Ovary (tissue), 9 donors: ENCODE data around the gene CCDC51. TPM values are rescaled to one million over a fixed set of nuclear protein-coding genes. Genes with fewer than 3 reads are reported as not detected.

Experiments
- DNase-seq, 5 donors: peaks; one replicate each; pipeline ENCODE4 v3.0.0-alpha.2; 2019 to 2020
- H3K27ac ChIP-seq, 2 donors: fragments of 200-600 bp; one replicate each; pipeline versions ENCODE4 v1.5.1 to v1.8.0; 2019 to 2022
- H3K27me3 ChIP-seq: fragments of 200-600 bp; one replicate; pipeline ENCODE4 v1.8.0; 2022
- H3K36me3 ChIP-seq: fragments of 200-600 bp; sonication (generic); one replicate; pipeline ENCODE4 v1.5.1; 2019
- H3K4me1 ChIP-seq: one replicate; pipeline ENCODE4 v1.8.1; 2013; ENCODE audit warnings: mild to moderate bottlenecking, moderate library complexity; ENCODE audit not compliant: insufficient read depth
- H3K4me3 ChIP-seq: fragments of 200-600 bp; sonication (generic); one replicate; pipeline ENCODE4 v1.5.1; 2017
- H3K9me3 ChIP-seq, 2 donors: fragments of 200-600 bp in 1 of 2; sonication (generic) in 1 of 2; one replicate each; pipeline versions ENCODE4 v1.5.1 to v1.8.1; 2013 to 2019; ENCODE audit warnings: mild to moderate bottlenecking in 1 of 2, moderate library complexity in 1 of 2
- CTCF ChIP-seq, 3 donors: fragments of 450-650 bp in 2 of 3; fragments of 200-600 bp in 1 of 3; IDR thresholded peaks; one replicate each; pipeline versions ENCODE4 v1.5.1 to v1.8.0; 2016 to 2022; ENCODE audit warnings: antibody characterized with exemption in 3 of 3, mild to moderate bottlenecking in 1 of 3
- EP300 ChIP-seq: sonication (generic); formaldehyde crosslinking; IDR thresholded peaks from one replicate; pipeline ENCODE4 v1.6.1; 2017; ENCODE audit warnings: antibody characterized with exemption
- POLR2A ChIP-seq: fragments of 450-650 bp; IDR thresholded peaks from one replicate; pipeline ENCODE4 v1.6.1; 2017; ENCODE audit warnings: antibody characterized with exemption, mild to moderate bottlenecking, moderate library complexity
- WGBS, 3 donors: extraction: QIAGEN DNeasy Blood & Tissue Kit in 1 of 3; methylation state at CpG; one replicate each; pipeline versions ENCODE4 v1.1.5 to v1.1.7; 2013 to 2017; 5-methylcytosine and 5-hydroxymethylcytosine counted together
- intact Hi-C, 4 donors: fragments of 100-400 bp; cut with DNase I; formaldehyde crosslinking; loops; one replicate each; pipeline versions ENCODE4 v1.11.0 to v1.15.1; 2022 to 2023
- polyA plus RNA-seq, 2 donors: library from polyadenylated mRNA; stranded (reverse); fragments of 200-250 nt in 1 of 2; fragments of 350-450 nt in 1 of 2; fragmentation: Illumina TruSeq in 1 of 2; extraction: RNeasy Lipid Tissue Mini Kit (QIAGEN cat#74804) in 1 of 2; gene quantifications; one replicate each; pipeline ENCODE4 v1.2.3, GENCODE V29; 2013 to 2014
- total RNA-seq, 7 donors: library from RNA; depleted of rRNA in 2 of 7; stranded (reverse); fragments of >200 nt in 2 of 7; fragmentation: NEBNext Ultra II Directional in 3 of 7; extraction: Animal tissue kit (Norgen Biotek cat#: 25700) in 3 of 7; gene quantifications; one replicate each; pipeline versions ENCODE4 v1.1.0 to v1.2.4, GENCODE V29; 2016 to 2023
- donor health status: DM: no; HTN: no; CAD: no; lungs with moderate emphysema.
- donor health status: DM: no; HTN: no; CAD: no.
- donor health status: Bipolar disorder and iron deficiency.
- donor health status: DM: yes; HTN: yes; CAD: no.
- donor health status: DM: no; HTN: no; CAD: no.
- donor health status: DM: yes; HTN: yes; CAD: no.

Gene CCDC51
- total and polyA plus RNA-seq, 9 donors = 6.3 to 9.9 (median 7.7) TPM

- intact Hi-C loops = loop anchor here (2.0 to 10.0 kb wide), 6 partner anchors 34 to 242 kb away; no protein-coding TSS in a partner anchor
- peak in 3 of 5 donors; percentile 26 to 38 (median 27) for DNase-seq
- TF ChIP-seq POLR2A (no peak), CTCF (IDR thresholded peaks at IDR 0.05) (no peak), EP300 (no peak)
- Histone ChIP-seq H3K27me3 (no peaks in the 10 kb centered on the region), H3K9me3 (no peaks in the 10 kb centered on the region), H3K36me3 (no peaks in the 10 kb centered on the region), H3K27ac (no peak overlapping the region), H3K4me3 (no peak overlapping the region), H3K4me1 (peaks cover 14% of the 10 kb centered on the region)
- WGBS, 3 donors = 0 to 23% (median 0%) methylated on average over 1 of the region's 1 CpG
These were observed 3.5 kb downstream of the CCDC51 start for GRCh38 chr3:48436477-48436787.

GRCh38 chr3:48435774-48436476, 4.0 kb downstream of the CCDC51 start:
- peak; percentile 83 to 91 (median 87) for DNase-seq
- no peaks in the 10 kb centered on the region for H3K27me3 ChIP-seq
- 37 to 39% (median 39%) methylated on average over 7 of the region's 7 CpGs for WGBS, 3 donors
- H3K4me1 ChIP-seq = peaks cover 14% of the 10 kb centered on the region
- H3K9me3 ChIP-seq = no peaks in the 10 kb centered on the region
- TF ChIP-seq POLR2A = peak; percentile 21
- TF ChIP-seq EP300 = no peak
- peak; percentile 97 to 99 (median 99) for TF ChIP-seq CTCF (IDR thresholded peaks at IDR 0.05)
- H3K27ac ChIP-seq = peak overlapping the region in 1 of 2 donors; percentile 32
- intact Hi-C loops = loop anchor here (2.0 to 10.0 kb wide), 7 partner anchors 33 to 241 kb away; no protein-coding TSS in a partner anchor
- no peak overlapping the region for H3K4me3 ChIP-seq
- no peaks in the 10 kb centered on the region for H3K36me3 ChIP-seq

- intact Hi-C loops = loop anchor here in 3 of 4 donors (2.0 to 10.0 kb wide), 7 partner anchors 32 to 240 kb away; no protein-coding TSS in a partner anchor
- TF ChIP-seq POLR2A = no peak
- TF ChIP-seq CTCF (IDR thresholded peaks at IDR 0.05) = no peak
- no peak for TF ChIP-seq EP300
- Histone ChIP-seq H3K4me1 (peaks cover 18% of the 10 kb centered on the region), H3K9me3 (no peaks in the 10 kb centered on the region), H3K27ac (peak overlapping the region in 1 of 2 donors; percentile 32), H3K27me3 (no peaks in the 10 kb centered on the region), H3K36me3 (no peaks in the 10 kb centered on the region), H3K4me3 (no peak overlapping the region)
- peak in 2 of 5 donors; percentile 16 to 29 for DNase-seq
- WGBS, 3 donors = 79 to 87% (median 86%) methylated on average over 4 of the region's 4 CpGs
These were observed 4.7 kb downstream of the CCDC51 start for GRCh38 chr3:48435223-48435595.

- Histone ChIP-seq H3K9me3 (no peaks in the 10 kb centered on the region), H3K27ac (peak overlapping the region in 1 of 2 donors; percentile 43), H3K27me3 (no peaks in the 10 kb centered on the region), H3K36me3 (no peaks in the 10 kb centered on the region), H3K4me3 (no peak overlapping the region), H3K4me1 (peaks cover 20% of the 10 kb centered on the region)
- DNase-seq = peak in 4 of 5 donors; percentile 13 to 53 (median 35)
- intact Hi-C loops = loop anchor here in 3 of 4 donors (2.0 to 10.0 kb wide), 7 partner anchors 32 to 240 kb away; no protein-coding TSS in a partner anchor
- 66 to 69% (median 69%) methylated on average over 15 of the region's 15 CpGs for WGBS, 3 donors
- TF ChIP-seq POLR2A (no peak), CTCF (IDR thresholded peaks at IDR 0.05) (no peak), EP300 (no peak)
These were observed 5.2 kb downstream of the CCDC51 start for GRCh38 chr3:48434591-48435222.
